ENCODE measurements around the gene NCL. TPM values are rescaled to one million over a fixed set of nuclear protein-coding genes. Genes with fewer than 3 reads are reported as not detected.
A peak's percentile ranks its signal among the peaks of the same experiment; 100 is the strongest.
"Not testable (repeated sequence)": the region's sequence is repeated elsewhere in the genome, so short reads cannot be mapped to it uniquely, and the experiment has no call there.

Gene NCL
- total RNA-seq, 4 donors from 2014 or later = 83.8 to 227 (median 133) TPM

DNA sequence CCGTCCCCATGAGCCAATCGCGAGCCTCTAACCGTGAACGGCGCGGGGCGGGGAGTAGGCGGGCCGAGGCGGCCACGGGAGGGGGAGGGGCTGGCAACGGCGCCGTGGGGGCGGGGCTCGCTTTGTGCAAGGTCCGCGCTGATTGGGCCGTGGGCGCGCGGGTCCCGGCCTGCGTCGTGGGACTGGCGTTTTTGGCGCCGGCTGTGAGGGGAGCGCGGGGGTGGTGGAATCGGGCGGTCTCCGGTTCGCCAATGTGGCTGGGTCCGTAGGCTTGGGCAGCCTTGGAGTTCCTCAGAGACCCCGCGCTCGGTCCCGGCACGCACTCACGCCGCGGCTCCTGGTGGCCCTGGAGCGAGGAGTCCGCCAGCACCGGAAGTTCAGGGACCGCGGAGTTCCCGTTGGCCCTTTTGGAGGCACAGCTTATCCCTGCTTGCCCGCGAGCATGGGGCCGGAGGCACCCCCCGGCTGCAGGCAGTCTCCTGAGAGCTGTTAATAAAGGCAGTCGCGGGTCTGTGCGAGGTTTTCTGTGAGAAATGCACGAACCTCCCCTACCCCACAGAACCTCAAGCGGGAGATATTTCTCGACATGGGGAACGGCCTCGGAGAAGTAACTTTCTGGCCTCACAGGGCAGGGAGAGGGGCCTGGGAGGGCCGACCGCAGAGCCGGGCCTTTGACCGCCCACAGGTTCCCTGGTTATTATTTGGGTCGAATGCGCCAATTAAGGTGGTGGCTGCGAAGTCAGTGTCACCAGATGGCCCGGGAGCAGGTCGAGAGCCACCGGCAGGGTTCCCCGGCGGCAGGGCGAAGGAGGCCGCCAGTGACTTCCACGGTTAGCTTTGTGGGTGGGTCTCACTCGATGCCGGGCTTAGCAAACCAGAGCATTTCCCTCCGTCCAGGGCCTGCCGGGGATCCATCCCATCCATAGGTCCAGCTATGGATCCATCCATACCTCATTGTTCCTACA lies 574 bp upstream of the NCL start:
- Histone ChIP-seq H3K9me3 (no peaks in the 10 kb centered on the region), H3K27ac (peak overlapping the region; percentile 97 to 99 (median 98)), H3K4me3 (peak overlapping the region; percentile 71 to 86 (median 79)), H3K27me3 (no peaks in the 10 kb centered on the region), H3K36me3 (peaks cover 0 to 31% (median 14%) of the 10 kb centered on the region in 4 donors), H3K4me1 (peaks cover 7 to 37% (median 21%) of the 10 kb centered on the region in 4 donors)
- TF ChIP-seq CTCF (IDR thresholded peaks at IDR 0.05) (peak in 2 of 5 experiments; percentile 10 to 12), EP300 (IDR thresholded peaks at IDR 0.05; ENCODE audit: low read depth) (no peak)
- in situ Hi-C loops (cut with MboI; ENCODE audit: low pct_ligation_motif_present in 1 of 4, low pct_unique_long_range_greater_than_20kb in 1 of 4, low sequenced_read_pairs in 3 of 4) (no loop called here), intact Hi-C loops (cut with DNase I; ENCODE audit: low total_unique reads) (no loop called here)
- WGBS, 2 donors (ENCODE audit: low coverage in 1 of 2) = 0% methylated on average over 32 of the region's 81 CpGs; no CpG with 5 or more reads in 1 of the 2 donors
- DNase-seq = peak; percentile 38

GRCh38 chr2:231462729-231463465 lies 1.4 kb downstream of the NCL start:
- 4 to 5% methylated on average over 4 of the region's 4 CpGs for WGBS, 2 donors (ENCODE audit: low coverage in 1 of 2)

GRCh38 chr2:231461516-231461971 lies 2.7 kb downstream of the NCL start:
- H3K4me1 ChIP-seq = peaks cover 7 to 37% (median 21%) of the 10 kb centered on the region in 4 donors
- TF ChIP-seq POLR2A (IDR thresholded peaks at IDR 0.05) (no peak), POLR2AphosphoS5 (IDR thresholded peaks at IDR 0.05) (no peak), CTCF (IDR thresholded peaks at IDR 0.05) (no peak), EP300 (IDR thresholded peaks at IDR 0.05; ENCODE audit: low read depth) (no peak)
- intact Hi-C loops (cut with DNase I; ENCODE audit: low total_unique reads) = no loop called here
- 81 to 83% methylated on average over 7 to 8 of the region's 8 CpGs for WGBS, 2 donors (ENCODE audit: low coverage in 1 of 2)
- H3K4me3 ChIP-seq = no peak overlapping the region
- no peak for DNase-seq
- no peaks in the 10 kb centered on the region for H3K9me3 ChIP-seq
- no peaks in the 10 kb centered on the region for H3K27me3 ChIP-seq
- H3K27ac ChIP-seq = no peak overlapping the region
- in situ Hi-C loops (cut with MboI; ENCODE audit: low pct_ligation_motif_present in 1 of 4, low pct_unique_long_range_greater_than_20kb in 1 of 4, low sequenced_read_pairs in 3 of 4) = no loop called here
- H3K36me3 ChIP-seq = peaks cover 0 to 64% (median 30%) of the 10 kb centered on the region in 4 donors

More at GRCh38 chr2:231462729-231463465, 1.4 kb downstream of the NCL start:
- in situ Hi-C loops (cut with MboI; ENCODE audit: low pct_ligation_motif_present in 1 of 4, low pct_unique_long_range_greater_than_20kb in 1 of 4, low sequenced_read_pairs in 3 of 4) = no loop called here
- Histone ChIP-seq H3K36me3 (peaks cover 0 to 51% (median 24%) of the 10 kb centered on the region in 4 donors), H3K4me1 (peaks cover 7 to 37% (median 21%) of the 10 kb centered on the region in 4 donors), H3K27me3 (no peaks in the 10 kb centered on the region), H3K4me3 (peak overlapping the region; percentile 78 to 89 (median 83)), H3K27ac (peak overlapping the region; percentile 97 to 99 (median 98)), H3K9me3 (no peaks in the 10 kb centered on the region)
- no peak for DNase-seq
- TF ChIP-seq POLR2A (IDR thresholded peaks at IDR 0.05) (no peak), POLR2AphosphoS5 (IDR thresholded peaks at IDR 0.05) (no peak), CTCF (IDR thresholded peaks at IDR 0.05) (no peak), EP300 (IDR thresholded peaks at IDR 0.05; ENCODE audit: low read depth) (no peak)
- intact Hi-C loops (cut with DNase I; ENCODE audit: low total_unique reads) = no loop called here

GRCh38 chr2:231460841-231461240 lies 3.4 kb downstream of the NCL start:
- peaks cover 7 to 37% (median 21%) of the 10 kb centered on the region in 4 donors for H3K4me1 ChIP-seq
- intact Hi-C loops (cut with DNase I; ENCODE audit: low total_unique reads) = not testable (repeated sequence)

More at GRCh38 chr2:231460841-231461240, 3.4 kb downstream of the NCL start:
- H3K36me3 ChIP-seq = peaks cover 0 to 71% (median 34%) of the 10 kb centered on the region in 4 donors
- in situ Hi-C loops (cut with MboI; ENCODE audit: low pct_ligation_motif_present in 1 of 4, low pct_unique_long_range_greater_than_20kb in 1 of 4, low sequenced_read_pairs in 3 of 4); H3K27ac ChIP-seq; H3K4me3 ChIP-seq; H3K9me3 ChIP-seq; H3K27me3 ChIP-seq; DNase-seq: not testable (repeated sequence)
- WGBS, 2 donors (ENCODE audit: low coverage in 1 of 2) = 80% methylated on average over 9 to 10 of the region's 10 CpGs
